CD8-positive, alpha-beta memory T cell (primary cell): ENCODE results near the gene DOCK3. TPM values are rescaled to one million over a fixed set of nuclear protein-coding genes. Genes with fewer than 3 reads are reported as not detected.
"Not testable (repeated sequence)": the region's sequence is repeated elsewhere in the genome, so short reads cannot be mapped to it uniquely, and the experiment has no call there.

Source experiments
- CTCF ChIA-PET: fragments of 350-600 bp; sonication (Branson Sonifier 250); formaldehyde crosslinking; loops from one replicate; lab custom pipeline; 2021; ENCODE audit warnings: antibody characterized with exemption; lab: Charles Lee
- POLR2A ChIA-PET: fragments of 350-600 bp; sonication (Branson Sonifier 250); formaldehyde crosslinking; loops from one replicate; lab custom pipeline; 2021; ENCODE audit warnings: antibody characterized with exemption; lab: Charles Lee
- DNase-seq, 5 donors: peaks; one replicate each; pipeline versions ENCODE4 v3.0.0 to v3.0.0-alpha.2; 2020 to 2022; ENCODE audit warnings: mixed read lengths in 1 of 5
- H3K27ac ChIP-seq: one replicate; pipeline ENCODE4 v1.7.0; 2013; ENCODE audit warnings: low read depth, mild to moderate bottlenecking, low read length, moderate library complexity
- H3K27me3 ChIP-seq: 2 replicates; pipeline ENCODE4 v1.7.0; 2013; ENCODE audit warnings: low read length, mild to moderate bottlenecking; ENCODE audit not compliant: insufficient read depth, poor library complexity, severe bottlenecking
- H3K36me3 ChIP-seq: 2 replicates; pipeline ENCODE4 v1.7.0; 2013; ENCODE audit warnings: mild to moderate bottlenecking, low read length, moderate library complexity; ENCODE audit not compliant: insufficient read depth
- H3K4me1 ChIP-seq: 2 replicates; pipeline ENCODE4 v1.7.0; 2013; ENCODE audit warnings: mild to moderate bottlenecking, low read length, moderate library complexity; ENCODE audit not compliant: insufficient read depth
- H3K4me3 ChIP-seq: 2 replicates; pipeline ENCODE4 v1.7.0; 2013; ENCODE audit warnings: mild to moderate bottlenecking, low read length
- H3K9me3 ChIP-seq: 2 replicates; pipeline ENCODE4 v1.7.0; 2013; ENCODE audit warnings: mild to moderate bottlenecking, low read length
- H3K27ac Mint-ChIP-seq, 8 donors: one replicate each; pipeline ENCODE4 v1.8.0; 2020 to 2021; ENCODE audit warnings: mixed read lengths in 8 of 8, mild to moderate bottlenecking in 6 of 8, inconsistent platforms in 3 of 8, moderate library complexity in 3 of 8
- H3K27me3 Mint-ChIP-seq, 2 donors: one replicate each; pipeline ENCODE4 v1.8.0; 2020 to 2021; ENCODE audit warnings: mixed read lengths in 2 of 2, mild to moderate bottlenecking in 1 of 2, moderate library complexity in 1 of 2
- H3K36me3 Mint-ChIP-seq, 3 donors: one replicate each; pipeline ENCODE4 v1.8.0; 2020 to 2021; ENCODE audit warnings: mixed read lengths in 3 of 3, inconsistent platforms in 1 of 3, mild to moderate bottlenecking in 1 of 3
- H3K4me1 Mint-ChIP-seq, 3 donors: one replicate each; pipeline ENCODE4 v1.8.0; 2020 to 2021; ENCODE audit warnings: mixed read lengths in 3 of 3, inconsistent platforms in 1 of 3, mild to moderate bottlenecking in 1 of 3
- H3K4me3 Mint-ChIP-seq, 7 donors: one replicate each; pipeline ENCODE4 v1.8.0; 2020 to 2021; ENCODE audit warnings: mixed read lengths in 7 of 7, mild to moderate bottlenecking in 6 of 7, moderate library complexity in 4 of 7, inconsistent platforms in 2 of 7
- H3K9me3 Mint-ChIP-seq, 5 donors: one replicate each; pipeline ENCODE4 v1.8.0; 2020 to 2022; ENCODE audit warnings: mixed read lengths in 5 of 5, mild to moderate bottlenecking in 3 of 5, moderate library complexity in 2 of 5, inconsistent platforms in 1 of 5
- polyA plus RNA-seq: library from polyadenylated mRNA; unstranded; fragments of 300-500 nt; fragmentation: Illumina TruSeq; gene quantifications from one replicate; pipeline ENCODE4 v1.2.3, GENCODE V29; 2021
- total RNA-seq, 2 experiments: library from RNA; stranded (reverse); gene quantifications; one replicate each; pipeline ENCODE4 v1.2.3, GENCODE V29; 2021

DOCK3 gene
- total and polyA plus RNA-seq, 3 experiments from 2014 or later = 0.16 to 2.1 (median 2.0) TPM

GRCh38 chr3:51362476-51362875 lies 687.7 kb downstream of the DOCK3 start:
- no peaks in the 10 kb centered on the region for H3K4me1 ChIP-seq
- H3K36me3 Mint-ChIP-seq = peaks cover 0 to 23% (median 0%) of the 10 kb centered on the region in 3 donors
- no peaks in the 10 kb centered on the region for H3K27me3 ChIP-seq
- H3K4me3 ChIP-seq = no peak overlapping the region
- no peaks in the 10 kb centered on the region for H3K36me3 ChIP-seq
- H3K4me1 Mint-ChIP-seq = no peaks in the 10 kb centered on the region
- H3K9me3 Mint-ChIP-seq = peaks cover 0 to 4% (median 0%) of the 10 kb centered on the region in 5 donors
- H3K27ac Mint-ChIP-seq = no peak overlapping the region
- POLR2A ChIA-PET = no interaction called here
- H3K9me3 ChIP-seq = no peaks in the 10 kb centered on the region
- H3K4me3 Mint-ChIP-seq = no peak overlapping the region
- H3K27me3 Mint-ChIP-seq = peaks cover 9 to 11% of the 10 kb centered on the region in 2 donors
- no peak for DNase-seq
- CTCF ChIA-PET = no interaction called here
- H3K27ac ChIP-seq = no peak overlapping the region

GRCh38 chr3:51368276-51368675 lies 693.5 kb downstream of the DOCK3 start:
- H3K36me3 ChIP-seq, CTCF ChIA-PET, H3K4me3 ChIP-seq, H3K27ac Mint-ChIP-seq, H3K4me1 Mint-ChIP-seq, POLR2A ChIA-PET, H3K4me1 ChIP-seq, H3K9me3 Mint-ChIP-seq, H3K27ac ChIP-seq, DNase-seq, H3K27me3 ChIP-seq, H3K9me3 ChIP-seq, H3K4me3 Mint-ChIP-seq: not testable (repeated sequence)
- Mint-ChIP-seq H3K36me3 (peaks cover 0 to 15% (median 0%) of the 10 kb centered on the region in 3 donors), H3K27me3 (peaks cover 11 to 22% of the 10 kb centered on the region in 2 donors)

GRCh38 chr3:51371943-51372557 lies 697.3 kb downstream of the DOCK3 start:
- H3K4me1 Mint-ChIP-seq = peaks cover 0 to 4% (median 2%) of the 10 kb centered on the region in 3 donors
- no peak overlapping the region for H3K4me3 ChIP-seq
- peaks cover 3% of the 10 kb centered on the region for H3K4me1 ChIP-seq
- peak in 4 of 5 donors; percentile 13 to 57 (median 37) for DNase-seq
- peaks cover 8 to 23% of the 10 kb centered on the region in 2 donors for H3K27me3 Mint-ChIP-seq
- H3K36me3 Mint-ChIP-seq = peaks cover 0 to 4% (median 0%) of the 10 kb centered on the region in 3 donors
- ChIA-PET CTCF (interaction anchor here (0.6 to 5.0 kb wide), 7 partner anchors 17 to 1007 kb away, joined by 3 to 29 read pairs (median 3); no protein-coding TSS in a partner anchor), POLR2A (interaction anchor here (1.0 kb wide), 1 partner anchor 12 kb away, joined by 3 read pairs; the partner anchor contains the start of gene MANF)
- H3K27ac ChIP-seq = no peak overlapping the region
- no peak overlapping the region for H3K4me3 Mint-ChIP-seq
- no peaks in the 10 kb centered on the region for H3K9me3 Mint-ChIP-seq
- H3K27ac Mint-ChIP-seq = no peak overlapping the region
- H3K9me3 ChIP-seq = no peaks in the 10 kb centered on the region
- no peaks in the 10 kb centered on the region for H3K36me3 ChIP-seq
- no peaks in the 10 kb centered on the region for H3K27me3 ChIP-seq

- ChIA-PET POLR2A (no interaction called here), CTCF (interaction anchor here (0.8 kb wide), 1 partner anchor 12 kb away, joined by 3 read pairs; no protein-coding TSS in a partner anchor)
- H3K4me3 ChIP-seq = no peak overlapping the region
- peak overlapping the region in 1 of 7 donors; percentile 46 for H3K4me3 Mint-ChIP-seq
- no peak for DNase-seq
- no peaks in the 10 kb centered on the region for H3K9me3 ChIP-seq
- no peaks in the 10 kb centered on the region for H3K9me3 Mint-ChIP-seq
- peaks cover 3% of the 10 kb centered on the region for H3K4me1 ChIP-seq
- H3K27me3 ChIP-seq = no peaks in the 10 kb centered on the region
- peaks cover 5 to 16% of the 10 kb centered on the region in 2 donors for H3K27me3 Mint-ChIP-seq
- H3K27ac ChIP-seq = no peak overlapping the region
- peaks cover 0 to 5% (median 2%) of the 10 kb centered on the region in 3 donors for H3K4me1 Mint-ChIP-seq
- no peaks in the 10 kb centered on the region for H3K36me3 Mint-ChIP-seq
- no peak overlapping the region for H3K27ac Mint-ChIP-seq
- no peaks in the 10 kb centered on the region for H3K36me3 ChIP-seq
Observed at GRCh38 chr3:51373658-51374421, 699.1 kb downstream of the DOCK3 start.

- CTCF ChIA-PET = no interaction called here
- Mint-ChIP-seq H3K4me3 (no peak overlapping the region), H3K36me3 (no peaks in the 10 kb centered on the region), H3K27me3 (peaks cover 6 to 11% of the 10 kb centered on the region in 2 donors), H3K4me1 (peaks cover 0 to 7% (median 2%) of the 10 kb centered on the region in 3 donors), H3K27ac (no peak overlapping the region), H3K9me3 (no peaks in the 10 kb centered on the region)
- POLR2A ChIA-PET = no interaction called here
- H3K9me3 ChIP-seq = no peaks in the 10 kb centered on the region
- no peaks in the 10 kb centered on the region for H3K36me3 ChIP-seq
- DNase-seq = no peak
- no peak overlapping the region for H3K27ac ChIP-seq
- no peak overlapping the region for H3K4me3 ChIP-seq
- no peaks in the 10 kb centered on the region for H3K27me3 ChIP-seq
- H3K4me1 ChIP-seq = peaks cover 7% of the 10 kb centered on the region
Observed at GRCh38 chr3:51374456-51374855, 699.7 kb downstream of the DOCK3 start.

GRCh38 chr3:51375136-51375535 lies 700.4 kb downstream of the DOCK3 start:
- no peak for DNase-seq
- Histone ChIP-seq H3K36me3 (no peaks in the 10 kb centered on the region), H3K9me3 (no peaks in the 10 kb centered on the region), H3K4me1 (peaks cover 9% of the 10 kb centered on the region), H3K27me3 (no peaks in the 10 kb centered on the region), H3K4me3 (no peak overlapping the region), H3K27ac (no peak overlapping the region)
- H3K27ac Mint-ChIP-seq = peak overlapping the region in 2 of 8 donors; percentile 29 to 33
- no peaks in the 10 kb centered on the region for H3K36me3 Mint-ChIP-seq
- H3K9me3 Mint-ChIP-seq = no peaks in the 10 kb centered on the region
- H3K27me3 Mint-ChIP-seq = peaks cover 6 to 10% of the 10 kb centered on the region in 2 donors
- peaks cover 0 to 7% (median 2%) of the 10 kb centered on the region in 3 donors for H3K4me1 Mint-ChIP-seq
- CTCF ChIA-PET = no interaction called here
- H3K4me3 Mint-ChIP-seq = no peak overlapping the region
- POLR2A ChIA-PET = no interaction called here

- Mint-ChIP-seq H3K4me3 (no peak overlapping the region), H3K27ac (peak overlapping the region in 1 of 8 donors; percentile 28), H3K4me1 (peaks cover 0 to 7% (median 2%) of the 10 kb centered on the region in 3 donors), H3K27me3 (peaks cover 6 to 10% of the 10 kb centered on the region in 2 donors), H3K36me3 (no peaks in the 10 kb centered on the region), H3K9me3 (no peaks in the 10 kb centered on the region)
- no peak for DNase-seq
- ChIA-PET POLR2A (interaction anchor here (0.6 kb wide), 1 partner anchor 740 kb away, joined by 4 read pairs; no protein-coding TSS in a partner anchor), CTCF (no interaction called here)
- peaks cover 9% of the 10 kb centered on the region for H3K4me1 ChIP-seq
- H3K27me3 ChIP-seq = no peaks in the 10 kb centered on the region
- no peak overlapping the region for H3K4me3 ChIP-seq
- H3K27ac ChIP-seq = no peak overlapping the region
- H3K36me3 ChIP-seq = no peaks in the 10 kb centered on the region
- no peaks in the 10 kb centered on the region for H3K9me3 ChIP-seq
Observed at GRCh38 chr3:51375571-51375970, 700.8 kb downstream of the DOCK3 start.

GRCh38 chr3:51378065-51378464 lies 703.3 kb downstream of the DOCK3 start:
- Histone ChIP-seq H3K4me3 (no peak overlapping the region), H3K9me3 (no peaks in the 10 kb centered on the region), H3K27ac (no peak overlapping the region), H3K36me3 (no peaks in the 10 kb centered on the region), H3K27me3 (no peaks in the 10 kb centered on the region), H3K4me1 (peaks cover 6% of the 10 kb centered on the region)
- peak overlapping the region in 1 of 8 donors; percentile 60 for H3K27ac Mint-ChIP-seq
- CTCF ChIA-PET = interaction anchor here (1.1 to 4.2 kb wide), 3 partner anchors 11 to 304 kb away, joined by 3 to 21 read pairs (median 3); no protein-coding TSS in a partner anchor
- H3K4me3 Mint-ChIP-seq = no peak overlapping the region
- H3K4me1 Mint-ChIP-seq = peaks cover 0 to 3% (median under 1%) of the 10 kb centered on the region in 3 donors
- no peaks in the 10 kb centered on the region for H3K9me3 Mint-ChIP-seq
- POLR2A ChIA-PET = interaction anchor here (1.5 kb wide), 1 partner anchor 11 kb away, joined by 5 read pairs; no protein-coding TSS in a partner anchor
- DNase-seq = no peak
- H3K27me3 Mint-ChIP-seq = peaks cover 2 to 10% of the 10 kb centered on the region in 2 donors
- H3K36me3 Mint-ChIP-seq = no peaks in the 10 kb centered on the region
